Right lobe of liver (tissue), 4 donors: ENCODE data around the gene S100A9.

ENCODE experiments used
- CTCF ChIP-seq, 4 donors: fragments of 200-600 bp in 3 of 4; fragments of 450-650 bp in 1 of 4; IDR thresholded peaks; one replicate each; pipeline versions ENCODE4 v1.5.1 to v1.8.0; 2016 to 2022; ENCODE audit warnings: antibody characterized with exemption in 4 of 4, mild to moderate bottlenecking in 2 of 4
- POLR2A ChIP-seq: fragments of 450-650 bp; IDR thresholded peaks from one replicate; pipeline ENCODE4 v1.6.1; 2017; ENCODE audit warnings: antibody characterized with exemption, mild to moderate bottlenecking
- donor health status: DM: no; HTN: no; CAD: no.
- donor health status: DM: no; HTN: no; CAD: no.
- donor health status: DM: no; HTN: yes; CAD: no.

GRCh38 chr1:153368495-153368894, 10.8 kb downstream of the S100A9 start:
- TF ChIP-seq CTCF (IDR thresholded peaks at IDR 0.05) (no peak), POLR2A (no peak)
